PC-9 (cell line): ENCODE measurements around the gene PPFIBP1. TPM values are rescaled to one million over a fixed set of nuclear protein-coding genes. Genes with fewer than 3 reads are reported as not detected.
A peak's percentile ranks its signal among the peaks of the same experiment; 100 is the strongest.
"Not testable (repeated sequence)": the region's sequence is repeated elsewhere in the genome, so short reads cannot be mapped to it uniquely, and the experiment has no call there.

Experiments
- BruUV-seq: library from RNA; stranded (reverse); fragments of 400-500 nt; replicated peaks from 2 replicates; lab custom pipeline; 2021; lab: Mats Ljungman, UMichigan
- CTCF ChIA-PET: fragments of 300-600 bp; sonication (Branson Sonifier 250); formaldehyde crosslinking; loops from one replicate; lab custom pipeline; 2022; ENCODE audit warnings: antibody characterized with exemption; lab: Charles Lee
- POLR2A ChIA-PET: fragments of 300-600 bp; sonication (Branson Sonifier 250); formaldehyde crosslinking; loops from one replicate; lab custom pipeline; 2022; ENCODE audit warnings: antibody characterized with exemption; ENCODE audit not compliant: unreplicated experiment; lab: Charles Lee
- DNase-seq, 2 experiments: peaks; one replicate each; pipeline versions ENCODE4 v3.0.0 to v3.0.0-alpha.2; 2015 to 2022; ENCODE audit warnings: mixed read lengths in 1 of 2
- H2AFZ ChIP-seq: fragments of 200-600 bp; sonication (generic); 2 replicates; pipeline ENCODE4 v1.8.1; 2017; ENCODE audit warnings: antibody characterized with exemption
- H3F3A ChIP-seq: fragments of 200-600 bp; sonication (generic); 2 replicates; pipeline ENCODE4 v1.8.1; 2017; ENCODE audit warnings: antibody characterized with exemption, mild to moderate bottlenecking, low read depth; ENCODE audit not compliant: insufficient read depth
- H3K27ac ChIP-seq: fragments of 200-600 bp; sonication (generic); 2 replicates; pipeline ENCODE4 v1.6.1; 2016; ENCODE audit warnings: mixed run types
- H3K27me3 ChIP-seq: fragments of 200-600 bp; sonication (generic); 2 replicates; pipeline ENCODE4 v1.6.1; 2016; ENCODE audit warnings: low read depth, mixed run types; ENCODE audit not compliant: insufficient read depth
- H3K36me3 ChIP-seq: fragments of 200-600 bp; sonication (generic); 2 replicates; pipeline ENCODE4 v1.6.1; 2016; ENCODE audit warnings: low read depth, mixed run types
- H3K4me1 ChIP-seq: fragments of 200-600 bp; sonication (generic); replicated peaks from 2 replicates; pipeline ENCODE4 v1.6.1; 2016; ENCODE audit warnings: mixed run types; ENCODE audit not compliant: insufficient read depth
- H3K4me2 ChIP-seq: fragments of 200-600 bp; sonication (generic); 2 replicates; pipeline ENCODE4 v1.6.1; 2017; ENCODE audit warnings: mixed run types
- H3K4me3 ChIP-seq: fragments of 200-600 bp; sonication (generic); 2 replicates; pipeline ENCODE4 v1.6.1; 2016; ENCODE audit warnings: mixed run types
- H3K79me2 ChIP-seq: fragments of 200-600 bp; sonication (generic); 2 replicates; pipeline ENCODE4 v1.6.1; 2017; ENCODE audit warnings: low read depth, mixed run types
- H3K9me2 ChIP-seq: fragments of 200-600 bp; sonication (generic); 2 replicates; pipeline ENCODE4 v1.8.1; 2017; ENCODE audit warnings: mild to moderate bottlenecking; ENCODE audit not compliant: insufficient read depth
- H3K9me3 ChIP-seq: fragments of 200-600 bp; sonication (generic); 2 replicates; pipeline ENCODE4 v1.8.1; 2016; ENCODE audit warnings: low read depth; ENCODE audit not compliant: insufficient read depth
- H4K20me1 ChIP-seq: fragments of 200-600 bp; sonication (generic); 2 replicates; pipeline ENCODE4 v1.8.1; 2017; ENCODE audit not compliant: insufficient read depth
- CTCF ChIP-seq: fragments of 200-600 bp; sonication (generic); conservative IDR thresholded peaks from 2 replicates; pipeline ENCODE4 v1.6.1; 2017; ENCODE audit warnings: mixed run types, antibody characterized with exemption, mild to moderate bottlenecking, moderate library complexity
- EZH2 ChIP-seq: fragments of 200-600 bp; sonication (generic); IDR thresholded peaks from 2 replicates; pipeline ENCODE4 v1.8.0; 2017; ENCODE audit warnings: antibody characterized with exemption, low read depth
- intact Hi-C: fragments of 100-400 bp; cut with micrococcal nuclease; formaldehyde crosslinking; loops from one replicate; pipeline ENCODE4 v1.10.0; 2022; ENCODE audit not compliant: unreplicated experiment
- total RNA-seq: library from RNA; stranded (reverse); gene quantifications from 2 replicates; pipeline ENCODE4 v1.2.3, GENCODE V29; 2021

Gene PPFIBP1
- total RNA-seq, 1 experiment from 2014 or later, result 77.0 TPM

- H3K9me2 ChIP-seq, result no peaks in the 10 kb centered on the region
- H3K4me2 ChIP-seq, result no peak overlapping the region
- ChIA-PET POLR2A (no interaction called here), CTCF (no interaction called here)
- H3K9me3 ChIP-seq, result no peaks in the 10 kb centered on the region
- BruUV-seq, result no TSS peak
- TF ChIP-seq EZH2, result no peak
- TF ChIP-seq CTCF, result no peak
- H3K4me3 ChIP-seq, result no peak overlapping the region
- no peaks in the 10 kb centered on the region for H4K20me1 ChIP-seq
- no peaks in the 10 kb centered on the region for H3K36me3 ChIP-seq
- H2AFZ ChIP-seq, result no peak overlapping the region
- intact Hi-C loops, result no loop called here
- no peak for DNase-seq
- H3F3A ChIP-seq, result peaks cover 11% of the 10 kb centered on the region
- H3K4me1 ChIP-seq, result peaks cover 23% of the 10 kb centered on the region
- H3K79me2 ChIP-seq, result no peaks in the 10 kb centered on the region
- no peaks in the 10 kb centered on the region for H3K27me3 ChIP-seq
- no peak overlapping the region for H3K27ac ChIP-seq
Observed at GRCh38 chr12:27624586-27624985, 100.6 kb downstream of the PPFIBP1 start.

- intact Hi-C loops, result no loop called here
- CTCF ChIA-PET, result no interaction called here
- POLR2A ChIA-PET, result interaction anchor here (0.6 kb wide), 1 partner anchor 103 kb away, joined by 16 read pairs; no protein-coding TSS in a partner anchor
- Histone ChIP-seq H2AFZ (no peak overlapping the region), H3K27ac (peak overlapping the region; percentile 42), H3K79me2 (no peaks in the 10 kb centered on the region), H3K27me3 (no peaks in the 10 kb centered on the region), H3K36me3 (no peaks in the 10 kb centered on the region), H3K4me3 (no peak overlapping the region), H3K9me3 (no peaks in the 10 kb centered on the region), H3F3A (peaks cover 11% of the 10 kb centered on the region; the same call in 1 of the 2 replicates), H3K4me1 (peaks cover 23% of the 10 kb centered on the region), H4K20me1 (no peaks in the 10 kb centered on the region), H3K9me2 (no peaks in the 10 kb centered on the region; the same call in 1 of the 2 replicates), H3K4me2 (0 out of 2 replicates have a peak overlapping the region, but pooled peaks have one; percentile 1)
- peak in 1 of 2 experiments; percentile 57 for DNase-seq
- no TSS peak for BruUV-seq
- TF ChIP-seq CTCF (no peak), EZH2 (no peak)
Observed at GRCh38 chr12:27627123-27627852, 103.3 kb downstream of the PPFIBP1 start.

- H3F3A ChIP-seq, result peaks cover 11% of the 10 kb centered on the region; the same call in 1 of the 2 replicates
- H3K9me3 ChIP-seq, intact Hi-C loops, BruUV-seq, H3K36me3 ChIP-seq, H4K20me1 ChIP-seq, CTCF ChIA-PET, H3K4me2 ChIP-seq, H3K79me2 ChIP-seq, H3K27me3 ChIP-seq, H3K4me3 ChIP-seq, H3K9me2 ChIP-seq, DNase-seq, H2AFZ ChIP-seq: not testable (repeated sequence)
- POLR2A ChIA-PET, result interaction anchor here (0.6 kb wide), 1 partner anchor 103 kb away, joined by 16 read pairs; no protein-coding TSS in a partner anchor
- peak overlapping the region; percentile 42; the same call in 1 of the 2 replicates for H3K27ac ChIP-seq
- H3K4me1 ChIP-seq, result peaks cover 23% of the 10 kb centered on the region
Observed at GRCh38 chr12:27627853-27628469, 104.0 kb downstream of the PPFIBP1 start.

- BruUV-seq, H3K27ac ChIP-seq, POLR2A ChIA-PET, H3K9me3 ChIP-seq, CTCF ChIA-PET, H2AFZ ChIP-seq, DNase-seq, H3K9me2 ChIP-seq, H3K79me2 ChIP-seq, H3K4me2 ChIP-seq, H4K20me1 ChIP-seq, H3K27me3 ChIP-seq, H3K36me3 ChIP-seq, intact Hi-C loops, H3K4me3 ChIP-seq: not testable (repeated sequence)
- peaks cover 11% of the 10 kb centered on the region; the same call in 1 of the 2 replicates for H3F3A ChIP-seq
- H3K4me1 ChIP-seq, result peaks cover 18% of the 10 kb centered on the region
Observed at GRCh38 chr12:27630219-27630618, 106.2 kb downstream of the PPFIBP1 start.
